PFSK-1 (cell line): ENCODE measurements around the gene CFAP65.

Experiments used
- FOXP2 ChIP-seq: optimal IDR thresholded peaks from 2 replicates; pipeline ENCODE3; 2011; ENCODE audit warnings: borderline replicate concordance, control low read depth, inconsistent platforms; ENCODE audit not compliant: insufficient read depth; ENCODE audit errors: extremely low read length, extremely low read depth
- POLR2AphosphoS5 ChIP-seq: IDR thresholded peaks from 2 replicates; pipeline ENCODE4 v1.6.1; 2012; ENCODE audit warnings: low read depth, mild to moderate bottlenecking, control low read depth, low read length, moderate library complexity
- SIN3A ChIP-seq: IDR thresholded peaks from 2 replicates; pipeline ENCODE4 v1.6.1; 2012; ENCODE audit warnings: mild to moderate bottlenecking, low read length, moderate library complexity, borderline replicate concordance; ENCODE audit not compliant: insufficient read depth
- TAF1 ChIP-seq: IDR thresholded peaks from 2 replicates; pipeline ENCODE4 v1.6.1; 2012; ENCODE audit warnings: low read length, control low read depth, borderline replicate concordance; ENCODE audit not compliant: insufficient read depth
- TF ChIP-seq, protein P1 (sequence below), 2 experiments: IDR thresholded peaks; 2 replicates each; pipeline versions ENCODE4 v1.6.1 to v1.8.0; 2011 to 2012; ENCODE audit warnings: low read depth in 2 of 2, low read length in 2 of 2, control low read depth in 1 of 2, inconsistent platforms in 1 of 2, mild to moderate bottlenecking in 1 of 2, moderate library complexity in 1 of 2; ENCODE audit not compliant: insufficient read depth in 1 of 2

Gene CFAP65

GRCh38 chr2:219010162-219010756 is 31.1 kb downstream of the CFAP65 start:
- TF ChIP-seq SIN3A, result no peak

DNA sequence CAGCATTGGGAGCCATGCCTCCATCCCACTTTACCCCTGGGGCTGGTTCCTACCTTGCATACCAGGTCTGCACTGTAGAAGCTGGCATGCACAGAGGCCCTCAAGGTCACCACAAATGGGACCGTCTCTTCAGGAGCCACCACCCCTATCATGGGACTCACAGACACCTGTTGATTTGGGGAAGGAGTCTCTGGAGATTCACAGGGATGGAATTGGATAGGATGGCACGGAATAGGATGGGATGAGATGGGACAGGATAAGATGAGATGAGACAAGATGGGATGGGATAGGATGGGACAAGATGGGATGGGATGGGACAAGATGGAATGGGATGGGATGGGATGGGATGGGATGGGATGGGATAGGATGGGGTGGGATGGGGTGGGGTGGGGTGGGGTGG is 32.0 kb downstream of the CFAP65 start:
- TF ChIP-seq, protein P1, sequence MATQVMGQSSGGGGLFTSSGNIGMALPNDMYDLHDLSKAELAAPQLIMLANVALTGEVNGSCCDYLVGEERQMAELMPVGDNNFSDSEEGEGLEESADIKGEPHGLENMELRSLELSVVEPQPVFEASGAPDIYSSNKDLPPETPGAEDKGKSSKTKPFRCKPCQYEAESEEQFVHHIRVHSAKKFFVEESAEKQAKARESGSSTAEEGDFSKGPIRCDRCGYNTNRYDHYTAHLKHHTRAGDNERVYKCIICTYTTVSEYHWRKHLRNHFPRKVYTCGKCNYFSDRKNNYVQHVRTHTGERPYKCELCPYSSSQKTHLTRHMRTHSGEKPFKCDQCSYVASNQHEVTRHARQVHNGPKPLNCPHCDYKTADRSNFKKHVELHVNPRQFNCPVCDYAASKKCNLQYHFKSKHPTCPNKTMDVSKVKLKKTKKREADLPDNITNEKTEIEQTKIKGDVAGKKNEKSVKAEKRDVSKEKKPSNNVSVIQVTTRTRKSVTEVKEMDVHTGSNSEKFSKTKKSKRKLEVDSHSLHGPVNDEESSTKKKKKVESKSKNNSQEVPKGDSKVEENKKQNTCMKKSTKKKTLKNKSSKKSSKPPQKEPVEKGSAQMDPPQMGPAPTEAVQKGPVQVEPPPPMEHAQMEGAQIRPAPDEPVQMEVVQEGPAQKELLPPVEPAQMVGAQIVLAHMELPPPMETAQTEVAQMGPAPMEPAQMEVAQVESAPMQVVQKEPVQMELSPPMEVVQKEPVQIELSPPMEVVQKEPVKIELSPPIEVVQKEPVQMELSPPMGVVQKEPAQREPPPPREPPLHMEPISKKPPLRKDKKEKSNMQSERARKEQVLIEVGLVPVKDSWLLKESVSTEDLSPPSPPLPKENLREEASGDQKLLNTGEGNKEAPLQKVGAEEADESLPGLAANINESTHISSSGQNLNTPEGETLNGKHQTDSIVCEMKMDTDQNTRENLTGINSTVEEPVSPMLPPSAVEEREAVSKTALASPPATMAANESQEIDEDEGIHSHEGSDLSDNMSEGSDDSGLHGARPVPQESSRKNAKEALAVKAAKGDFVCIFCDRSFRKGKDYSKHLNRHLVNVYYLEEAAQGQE (IDR thresholded peaks at IDR 0.05; ENCODE audit: insufficient read depth in 1 of 2, low read depth in 2 of 2, low read length in 2 of 2), result no peak
- TF ChIP-seq SIN3A, result no peak
- no peak for TF ChIP-seq TAF1
- no peak for TF ChIP-seq FOXP2
- TF ChIP-seq POLR2AphosphoS5, result no peak

DNA sequence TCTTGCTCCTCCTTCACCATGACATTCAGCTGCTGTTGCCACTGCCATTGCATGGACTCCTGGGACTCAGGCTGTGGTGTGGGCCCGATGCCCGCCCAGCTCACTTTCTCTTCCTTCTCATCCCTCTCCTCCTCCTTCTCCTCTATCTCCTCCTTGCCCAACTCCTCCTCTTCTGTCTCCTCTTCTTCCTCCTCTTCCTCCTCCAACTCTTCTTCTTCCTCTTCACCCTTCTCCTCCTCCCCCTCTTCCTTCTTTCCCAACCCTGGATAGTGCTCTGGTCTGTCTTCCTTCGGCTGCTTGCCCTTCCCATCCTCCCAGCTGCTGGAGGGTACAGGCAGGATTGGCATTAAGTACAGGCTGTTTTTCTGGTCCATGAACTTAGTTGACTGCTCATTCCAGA is 37.3 kb downstream of the CFAP65 start:
- TF ChIP-seq FOXP2 (no peak), TAF1 (no peak), SIN3A (no peak), POLR2AphosphoS5 (no peak)
- TF ChIP-seq, protein P1 (IDR thresholded peaks at IDR 0.05; ENCODE audit: insufficient read depth in 1 of 2, low read depth in 2 of 2, low read length in 2 of 2), result no peak

DNA sequence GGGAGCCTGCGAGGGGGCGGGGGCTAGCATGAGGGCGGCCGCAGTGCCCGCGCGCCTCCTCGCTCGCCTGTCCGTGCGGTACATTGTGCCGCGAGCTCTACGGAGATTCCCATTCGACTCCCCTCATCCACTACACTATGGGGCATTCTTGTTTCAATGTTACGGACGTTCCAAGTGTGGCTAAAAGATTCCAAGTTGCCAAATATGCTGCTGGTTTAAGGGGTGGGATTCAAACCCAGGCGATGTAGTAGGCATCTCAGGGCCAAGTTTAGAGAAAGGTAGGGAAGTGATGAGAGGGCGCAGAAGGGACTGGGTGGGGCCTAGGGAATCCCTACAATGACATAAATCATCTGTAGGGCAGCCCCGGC is 38.1 kb downstream of the CFAP65 start:
- TF ChIP-seq SIN3A, result no peak
- TF ChIP-seq FOXP2, result no peak
- no peak for TF ChIP-seq POLR2AphosphoS5
- TF ChIP-seq, protein P1 (IDR thresholded peaks at IDR 0.05; ENCODE audit: insufficient read depth in 1 of 2, low read depth in 2 of 2, low read length in 2 of 2), result no peak
- TF ChIP-seq TAF1, result no peak

- no peak for TF ChIP-seq POLR2AphosphoS5
- no peak for TF ChIP-seq SIN3A
- TF ChIP-seq, protein P1 (IDR thresholded peaks at IDR 0.05; ENCODE audit: insufficient read depth in 1 of 2, low read depth in 2 of 2, low read length in 2 of 2), result no peak
- TF ChIP-seq TAF1, result no peak
- TF ChIP-seq FOXP2, result no peak
These were observed 38.7 kb downstream of the CFAP65 start for GRCh38 chr2:219002395-219003266.
